ENCODE data around the gene TECPR2.
A peak's percentile ranks its signal among the peaks of the same experiment; 100 is the strongest.
"Not testable (repeated sequence)": the region's sequence is repeated elsewhere in the genome, so short reads cannot be mapped to it uniquely, and the experiment has no call there.

TECPR2 gene, protein sequence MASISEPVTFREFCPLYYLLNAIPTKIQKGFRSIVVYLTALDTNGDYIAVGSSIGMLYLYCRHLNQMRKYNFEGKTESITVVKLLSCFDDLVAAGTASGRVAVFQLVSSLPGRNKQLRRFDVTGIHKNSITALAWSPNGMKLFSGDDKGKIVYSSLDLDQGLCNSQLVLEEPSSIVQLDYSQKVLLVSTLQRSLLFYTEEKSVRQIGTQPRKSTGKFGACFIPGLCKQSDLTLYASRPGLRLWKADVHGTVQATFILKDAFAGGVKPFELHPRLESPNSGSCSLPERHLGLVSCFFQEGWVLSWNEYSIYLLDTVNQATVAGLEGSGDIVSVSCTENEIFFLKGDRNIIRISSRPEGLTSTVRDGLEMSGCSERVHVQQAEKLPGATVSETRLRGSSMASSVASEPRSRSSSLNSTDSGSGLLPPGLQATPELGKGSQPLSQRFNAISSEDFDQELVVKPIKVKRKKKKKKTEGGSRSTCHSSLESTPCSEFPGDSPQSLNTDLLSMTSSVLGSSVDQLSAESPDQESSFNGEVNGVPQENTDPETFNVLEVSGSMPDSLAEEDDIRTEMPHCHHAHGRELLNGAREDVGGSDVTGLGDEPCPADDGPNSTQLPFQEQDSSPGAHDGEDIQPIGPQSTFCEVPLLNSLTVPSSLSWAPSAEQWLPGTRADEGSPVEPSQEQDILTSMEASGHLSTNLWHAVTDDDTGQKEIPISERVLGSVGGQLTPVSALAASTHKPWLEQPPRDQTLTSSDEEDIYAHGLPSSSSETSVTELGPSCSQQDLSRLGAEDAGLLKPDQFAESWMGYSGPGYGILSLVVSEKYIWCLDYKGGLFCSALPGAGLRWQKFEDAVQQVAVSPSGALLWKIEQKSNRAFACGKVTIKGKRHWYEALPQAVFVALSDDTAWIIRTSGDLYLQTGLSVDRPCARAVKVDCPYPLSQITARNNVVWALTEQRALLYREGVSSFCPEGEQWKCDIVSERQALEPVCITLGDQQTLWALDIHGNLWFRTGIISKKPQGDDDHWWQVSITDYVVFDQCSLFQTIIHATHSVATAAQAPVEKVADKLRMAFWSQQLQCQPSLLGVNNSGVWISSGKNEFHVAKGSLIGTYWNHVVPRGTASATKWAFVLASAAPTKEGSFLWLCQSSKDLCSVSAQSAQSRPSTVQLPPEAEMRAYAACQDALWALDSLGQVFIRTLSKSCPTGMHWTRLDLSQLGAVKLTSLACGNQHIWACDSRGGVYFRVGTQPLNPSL (N-terminal part only)

DNA sequence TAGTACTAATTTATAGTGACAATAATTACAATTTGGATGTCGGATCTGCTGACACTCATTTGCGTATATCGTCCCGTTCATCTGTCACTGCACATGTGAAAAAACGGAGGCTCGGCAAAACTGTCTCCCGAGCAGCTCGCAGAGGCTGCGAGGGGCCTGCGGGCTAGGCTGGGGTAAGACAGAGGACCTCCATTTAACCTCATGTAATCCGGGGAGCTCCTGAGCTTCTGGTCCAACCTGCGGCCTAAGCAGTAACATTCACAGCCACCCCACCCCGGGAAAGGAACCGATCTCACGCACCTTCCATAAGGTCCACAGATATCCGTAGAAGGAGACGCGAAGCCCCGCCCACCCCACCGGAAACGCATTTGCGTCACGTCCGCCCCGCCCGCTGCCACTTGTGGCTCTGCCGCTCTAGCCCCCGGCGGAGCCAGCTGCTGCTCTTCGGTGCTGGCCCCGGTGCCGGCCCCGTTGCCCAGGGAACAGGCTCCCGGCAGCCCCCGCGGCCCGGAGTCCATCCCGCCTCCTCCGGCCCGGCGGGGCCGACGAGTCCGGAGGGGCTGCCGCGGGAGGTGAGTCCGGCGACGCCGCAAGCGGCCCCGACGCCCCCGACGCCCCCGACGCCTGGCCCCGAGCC is at the start of gene TECPR2, which contains the start of gene CINP:
Gene TECPR2, plus strand, starts transcription at position 397 of the 637 bp plus-strand sequence. CDS start 13,781 bp downstream, outside the sequence.
Gene CINP, minus strand, starts transcription at position 346 of the 637 bp plus-strand sequence. Its CDS starts 39 bp downstream, at position 307.
- DNase-seq (ENCODE audit: low read depth in 2 of 3, low spot score in 1 of 3): peak; percentile 94 to 97 (median 96)

DNA sequence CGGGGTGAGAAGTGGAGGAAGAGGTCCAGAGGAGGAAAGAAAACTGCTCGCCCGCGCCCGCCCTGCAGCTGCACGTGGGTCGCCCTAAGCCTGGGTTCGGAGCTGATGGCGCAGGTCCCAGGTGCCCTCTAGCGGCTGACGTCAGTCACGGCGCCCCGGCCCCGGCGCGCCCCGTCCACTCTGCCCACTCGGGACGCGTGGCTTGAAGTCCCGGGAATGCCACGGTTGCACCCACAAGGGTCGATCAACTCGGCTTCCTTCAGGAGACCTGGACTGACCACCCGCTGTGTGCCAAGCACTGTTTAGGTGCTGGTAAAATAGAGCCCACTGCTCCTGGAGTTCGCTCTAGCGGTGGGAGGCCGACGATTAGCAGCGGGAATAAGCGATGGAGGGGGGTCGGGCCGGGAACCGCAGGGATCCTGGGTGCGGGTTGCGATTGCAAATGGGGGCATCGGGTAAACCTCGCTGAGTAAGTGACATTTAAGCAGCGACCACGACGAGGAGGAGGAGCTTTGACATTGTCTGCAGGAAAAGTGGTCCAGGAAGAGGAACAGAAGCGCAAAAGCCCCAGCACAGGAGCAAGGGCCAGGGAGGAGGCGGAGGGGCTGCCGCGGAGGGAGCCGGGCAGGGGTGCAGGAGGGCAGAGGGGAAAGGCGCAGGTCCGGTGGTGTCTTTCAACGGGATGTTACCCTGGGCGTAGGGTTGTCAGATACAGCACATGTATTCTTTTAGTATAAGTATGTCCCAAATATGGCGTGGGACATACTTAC is 48.3 kb upstream of the TECPR2 start:
- DNase-seq (ENCODE audit: low read depth in 2 of 3, low spot score in 1 of 3): peak; percentile 70 to 76 (median 73)

DNA sequence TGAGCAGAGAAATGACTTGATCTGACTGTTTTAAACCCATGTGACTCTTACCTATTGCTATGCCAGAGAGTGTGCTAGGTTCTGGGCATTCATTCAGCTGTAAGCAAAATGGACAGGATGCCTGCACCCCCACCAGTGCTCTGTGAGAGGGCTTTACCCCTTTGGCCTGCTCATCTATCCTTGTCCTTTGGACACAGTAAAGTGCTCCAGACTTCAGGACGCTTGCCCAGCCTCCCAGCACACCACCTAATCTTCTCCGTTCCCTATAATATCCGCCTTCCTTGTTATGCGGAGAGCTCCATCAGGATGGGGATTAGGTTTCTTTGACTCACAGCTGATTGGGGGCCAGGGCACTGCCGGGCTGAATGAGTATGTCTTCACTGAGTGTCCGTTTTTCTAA is 47.6 kb upstream of the TECPR2 start:
- no peak for DNase-seq (ENCODE audit: low read depth in 2 of 3, low spot score in 1 of 3)

DNA sequence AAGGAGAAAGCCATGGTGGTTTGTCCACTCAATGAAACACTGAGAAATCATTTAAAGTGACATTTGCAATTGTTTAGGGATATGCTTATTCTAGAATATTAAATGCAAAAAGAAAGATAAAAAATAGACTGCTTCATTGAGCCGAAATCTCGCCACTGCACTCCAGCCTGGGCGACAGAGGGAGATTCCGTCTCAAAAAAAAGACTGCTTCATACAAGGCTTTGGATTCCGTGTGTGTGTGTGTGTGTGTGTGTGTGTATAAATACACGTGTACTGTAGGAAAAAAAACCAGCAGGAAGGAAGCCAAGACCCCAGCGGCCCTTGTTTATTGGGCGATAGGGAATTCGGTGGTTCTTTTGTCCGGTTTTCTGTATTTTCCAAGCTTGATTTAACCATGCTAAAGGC is 46.4 kb upstream of the TECPR2 start:
- DNase-seq (ENCODE audit: low read depth in 2 of 3, low spot score in 1 of 3): no peak

DNA sequence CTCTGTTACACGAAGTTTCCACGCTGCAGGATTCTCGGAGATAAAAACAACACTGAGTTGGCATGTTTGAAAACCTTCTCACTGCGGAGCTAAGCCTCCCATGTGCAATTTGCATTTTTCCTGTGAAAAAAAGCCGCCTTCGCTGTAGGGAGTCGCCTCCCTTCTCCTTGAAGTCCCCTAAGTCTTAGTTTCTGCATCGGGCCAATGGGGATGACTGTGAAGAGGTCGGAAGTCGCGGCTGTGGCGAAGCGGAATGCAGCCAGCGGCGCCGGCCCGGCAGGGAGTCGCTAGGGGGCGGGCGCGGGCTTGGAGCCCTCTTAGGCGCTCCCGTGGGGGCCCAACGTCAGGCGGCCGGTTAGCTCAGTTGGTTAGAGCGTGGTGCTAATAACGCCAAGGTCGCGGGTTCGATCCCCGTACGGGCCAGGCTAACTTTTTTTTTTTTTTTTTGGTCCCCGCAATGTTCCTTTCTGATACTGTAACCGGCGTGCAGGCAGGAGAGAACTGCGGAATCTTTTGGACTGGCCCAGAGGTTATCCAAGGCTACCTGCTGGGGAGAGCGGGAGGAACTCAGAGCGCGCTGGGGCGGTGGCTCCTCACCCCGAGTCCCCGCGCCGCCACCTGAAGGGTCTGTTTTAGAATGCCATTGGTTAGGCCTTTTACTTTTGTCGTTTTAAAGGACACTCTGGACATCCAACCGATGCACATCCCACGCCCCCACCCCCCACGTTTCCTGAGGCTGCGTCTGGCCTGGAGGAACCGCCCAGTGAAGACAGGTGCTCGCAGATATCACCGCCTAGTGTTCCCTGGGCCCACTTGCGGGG is 45.8 kb upstream of the TECPR2 start:
- DNase-seq (ENCODE audit: low read depth in 2 of 3, low spot score in 1 of 3): peak; percentile 91 to 99 (median 93)

DNA sequence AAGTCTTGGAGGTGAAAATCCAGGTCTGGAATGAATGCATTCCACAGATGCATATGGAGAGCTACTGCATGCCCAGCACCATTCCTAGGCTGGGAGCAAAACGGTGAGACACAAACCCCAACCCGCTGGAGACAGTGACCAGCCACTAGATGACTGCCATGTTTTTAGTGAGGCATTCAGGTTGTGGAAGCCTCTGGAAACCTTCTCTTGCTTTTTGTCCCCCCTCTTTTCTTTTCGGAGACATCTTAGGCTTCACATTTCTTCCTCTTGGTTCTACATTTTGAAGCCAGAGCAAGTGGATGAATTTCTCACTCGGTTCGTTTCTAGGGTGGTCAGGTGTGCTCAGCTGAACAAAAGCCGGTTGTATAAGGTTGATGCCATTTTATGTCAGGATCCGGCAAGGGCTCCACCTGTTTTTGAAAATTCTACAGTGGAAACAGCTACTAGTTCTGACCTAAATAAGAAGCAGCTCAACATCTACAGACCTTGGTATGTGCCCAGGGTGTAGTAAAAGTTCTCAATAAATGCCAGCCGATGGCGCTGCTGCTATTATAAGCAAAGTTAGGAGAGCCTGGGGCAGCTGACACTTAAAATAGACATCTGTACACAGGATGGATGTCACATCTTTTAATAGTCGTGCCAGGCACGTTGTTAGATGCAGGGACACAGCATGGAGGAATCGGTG is 45.0 kb upstream of the TECPR2 start:
- no peak for DNase-seq (ENCODE audit: low read depth in 2 of 3, low spot score in 1 of 3)

DNA sequence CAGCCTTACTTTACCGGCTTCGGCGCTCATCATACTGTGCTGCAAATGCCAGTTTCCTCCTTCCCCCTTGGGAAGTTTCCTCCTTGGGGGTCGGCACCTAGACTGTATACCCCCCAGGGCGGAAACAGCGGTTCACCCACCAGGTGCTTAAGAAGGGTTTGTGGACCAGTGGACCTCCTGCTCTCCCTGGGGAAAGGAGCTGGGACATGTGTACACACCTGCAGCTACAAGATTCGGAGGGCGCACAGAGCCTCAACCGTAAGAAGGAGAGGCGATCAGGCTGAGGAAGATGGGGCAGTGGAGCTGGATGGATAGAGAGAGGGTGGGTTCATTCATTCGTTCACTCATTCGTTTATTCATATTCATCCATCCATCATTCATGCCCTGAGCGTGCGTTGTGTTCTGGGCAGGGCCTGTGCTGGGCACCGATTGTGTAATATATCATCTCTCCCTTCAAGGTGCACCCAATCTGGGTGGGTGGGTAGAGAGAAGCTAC is 43.9 kb upstream of the TECPR2 start:
- no peak for DNase-seq (ENCODE audit: low read depth in 2 of 3, low spot score in 1 of 3)

DNA sequence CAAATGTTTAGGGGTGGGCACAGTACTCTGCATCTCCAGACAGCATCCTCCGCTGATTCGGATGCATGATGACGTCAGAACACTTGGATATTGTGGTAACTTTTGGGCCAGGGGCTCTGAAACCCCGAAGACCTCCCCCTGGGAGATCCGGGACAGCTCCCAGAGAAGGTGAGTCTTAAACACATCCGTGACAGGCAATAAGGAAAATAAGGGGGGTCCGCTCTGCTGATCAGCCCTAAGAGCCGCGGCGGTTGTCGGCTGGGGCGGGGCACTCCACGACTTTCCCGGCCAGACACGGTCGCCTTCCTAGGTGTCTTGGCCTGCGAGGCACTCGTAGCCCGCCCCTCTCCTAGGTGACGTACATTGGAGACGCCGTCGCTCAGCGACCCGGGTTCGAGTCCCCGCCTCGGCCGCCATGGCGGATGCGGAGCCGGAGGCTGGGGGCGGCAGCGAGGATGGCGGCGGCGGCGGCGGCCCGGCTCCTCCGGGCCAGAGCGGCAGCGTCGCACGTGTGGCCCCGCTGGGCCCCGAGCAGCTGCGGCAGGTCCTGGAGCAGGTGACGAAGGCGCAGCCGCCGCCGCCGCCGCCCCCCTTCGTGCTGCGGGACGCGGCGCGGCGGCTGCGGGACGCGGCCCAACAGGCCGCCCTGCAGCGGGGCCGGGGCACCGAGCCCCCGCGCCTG is 43.2 kb upstream of the TECPR2 start, which contains the start of gene ZNF839:
Gene ZNF839, plus strand, starts transcription at position 396 of the 682 bp plus-strand sequence. Its CDS starts 20 bp downstream, at position 416.
- peak; percentile 90 to 93 (median 91) for DNase-seq (ENCODE audit: low read depth in 2 of 3, low spot score in 1 of 3)

DNA sequence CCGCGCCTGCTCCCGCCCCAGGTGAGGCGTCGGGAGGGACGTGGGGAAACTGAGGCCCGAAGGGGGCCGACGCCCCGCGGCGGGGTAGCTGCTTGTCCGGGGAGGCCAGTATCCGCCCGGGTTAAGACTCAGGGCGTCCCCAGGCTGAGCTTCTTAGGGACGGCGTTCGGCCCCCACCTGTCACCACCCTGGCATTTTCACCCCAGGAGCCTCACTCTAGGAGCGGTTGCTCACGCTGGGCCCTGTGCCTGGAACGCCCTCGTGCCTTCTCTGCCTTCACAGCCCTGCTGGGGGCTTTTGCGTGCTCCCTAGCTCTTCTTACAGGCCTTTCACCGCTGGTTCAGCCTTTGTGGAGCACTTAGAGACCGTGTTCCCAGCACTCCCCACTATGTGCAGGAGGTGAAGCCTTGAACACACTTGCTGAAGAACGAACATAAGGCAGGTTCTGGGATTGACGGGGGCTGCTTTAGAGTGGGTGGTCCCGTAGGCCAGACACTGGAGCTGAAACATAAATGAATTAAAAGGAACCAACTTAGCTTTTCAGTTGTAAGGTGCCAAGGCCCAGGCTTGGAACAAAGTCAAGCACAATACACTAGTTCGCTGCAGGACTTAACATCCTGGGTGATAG is 42.6 kb upstream of the TECPR2 start:
- no peak for DNase-seq (ENCODE audit: low read depth in 2 of 3, low spot score in 1 of 3)

DNA sequence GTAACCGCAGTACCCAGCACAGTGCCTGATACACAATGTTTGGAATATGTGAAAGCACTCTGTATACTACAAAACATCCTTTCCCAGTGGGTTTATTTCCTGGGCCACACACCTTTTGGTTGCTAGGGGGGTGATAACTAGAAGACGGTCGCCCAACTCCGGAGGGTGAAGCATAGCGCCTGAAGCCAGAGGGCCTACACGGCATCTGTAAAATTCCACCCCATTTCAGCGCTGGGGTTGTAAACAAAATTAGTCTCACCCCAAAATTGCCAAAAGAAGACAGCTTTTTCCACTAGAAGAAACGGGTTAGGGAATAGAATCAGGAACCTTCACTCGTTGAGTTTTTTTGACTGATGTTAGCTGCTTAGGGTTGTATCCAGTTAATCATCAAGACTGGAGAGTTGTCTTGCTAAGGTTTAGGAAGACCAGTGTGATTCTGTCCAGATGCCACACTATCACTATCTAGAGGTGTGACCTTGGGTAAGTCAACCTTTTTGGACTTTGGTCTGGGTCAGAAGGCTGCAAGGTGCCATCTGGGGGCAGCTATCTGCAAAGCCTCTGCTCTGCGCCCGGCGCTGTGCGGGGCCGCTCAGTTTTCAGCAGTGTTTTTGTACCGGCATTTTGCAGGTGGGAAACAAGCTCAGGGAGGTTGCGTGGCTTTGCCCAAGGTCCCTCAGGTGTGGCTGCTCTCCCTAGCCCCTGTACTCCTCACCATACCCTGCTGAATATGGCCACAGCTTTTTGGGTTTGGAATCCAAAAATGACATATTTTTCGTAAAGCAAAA is 41.9 kb upstream of the TECPR2 start:
- no peak for DNase-seq (ENCODE audit: low read depth in 2 of 3, low spot score in 1 of 3)

DNA sequence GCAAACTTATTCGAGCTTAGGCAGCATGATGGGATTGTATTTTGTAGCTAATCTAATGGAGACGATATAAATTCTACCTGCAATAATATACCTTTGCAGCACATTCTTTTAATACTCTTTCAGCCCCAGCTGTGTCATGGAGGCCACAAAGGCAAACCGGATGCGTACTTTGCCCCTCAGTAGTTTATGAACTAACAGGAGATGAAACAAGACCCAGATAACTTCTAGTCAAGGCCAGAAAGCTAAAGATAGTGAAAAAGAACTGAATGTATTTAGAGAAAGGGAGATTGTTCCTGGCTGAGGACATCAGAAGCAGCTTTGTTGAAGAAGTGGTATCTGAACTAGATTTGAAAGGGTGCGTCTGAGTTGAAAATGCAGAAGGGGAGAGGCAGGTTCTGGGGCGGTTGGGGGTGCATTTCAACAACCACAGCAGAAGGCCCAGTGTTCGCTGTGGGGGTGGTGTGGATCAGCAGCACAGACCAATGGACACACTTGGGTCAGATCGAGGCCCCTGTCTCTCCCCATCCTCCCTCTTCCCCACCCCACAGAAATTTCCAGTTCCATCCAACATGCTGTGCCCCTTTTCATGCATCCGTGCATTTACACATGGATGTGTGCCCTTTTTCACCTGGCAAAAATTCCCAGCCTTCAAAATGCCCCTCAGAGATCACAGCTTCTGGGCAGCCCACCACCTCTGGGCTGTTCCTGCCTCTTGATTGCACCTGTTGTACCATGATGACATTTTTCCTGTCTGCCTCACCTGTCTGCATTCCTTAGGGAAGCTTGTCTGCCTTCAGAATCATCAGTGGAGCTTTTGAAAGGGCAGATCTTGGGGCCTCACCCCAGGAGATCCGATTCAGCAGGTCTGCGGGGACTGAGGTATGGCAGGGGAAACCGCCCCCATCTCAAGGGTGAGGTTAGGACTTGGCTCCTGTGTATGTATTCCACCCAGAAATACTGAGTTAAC is 41.0 kb upstream of the TECPR2 start:
- no peak for DNase-seq (ENCODE audit: low read depth in 2 of 3, low spot score in 1 of 3)

DNA sequence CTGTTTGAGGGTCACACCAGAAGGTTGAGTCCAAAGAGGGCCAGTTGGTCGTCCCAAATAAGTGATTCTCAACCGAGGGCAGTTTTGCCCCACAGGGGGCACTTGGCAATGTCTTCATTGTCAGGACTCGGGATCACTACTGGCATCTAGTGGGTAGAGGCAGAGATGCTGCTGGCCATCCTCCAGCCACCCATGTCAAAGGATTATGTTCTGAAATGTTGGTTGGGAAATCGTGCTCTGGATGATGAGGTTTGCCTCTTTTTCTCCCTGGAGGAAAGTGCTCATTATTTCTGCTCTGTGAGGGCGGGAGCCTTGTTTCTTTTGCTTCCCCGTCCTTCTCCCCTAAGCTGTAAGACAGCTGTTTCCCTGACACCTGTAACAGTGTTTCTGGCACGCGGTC is 39.6 kb upstream of the TECPR2 start:
- no peak for DNase-seq (ENCODE audit: low read depth in 2 of 3, low spot score in 1 of 3)

DNA sequence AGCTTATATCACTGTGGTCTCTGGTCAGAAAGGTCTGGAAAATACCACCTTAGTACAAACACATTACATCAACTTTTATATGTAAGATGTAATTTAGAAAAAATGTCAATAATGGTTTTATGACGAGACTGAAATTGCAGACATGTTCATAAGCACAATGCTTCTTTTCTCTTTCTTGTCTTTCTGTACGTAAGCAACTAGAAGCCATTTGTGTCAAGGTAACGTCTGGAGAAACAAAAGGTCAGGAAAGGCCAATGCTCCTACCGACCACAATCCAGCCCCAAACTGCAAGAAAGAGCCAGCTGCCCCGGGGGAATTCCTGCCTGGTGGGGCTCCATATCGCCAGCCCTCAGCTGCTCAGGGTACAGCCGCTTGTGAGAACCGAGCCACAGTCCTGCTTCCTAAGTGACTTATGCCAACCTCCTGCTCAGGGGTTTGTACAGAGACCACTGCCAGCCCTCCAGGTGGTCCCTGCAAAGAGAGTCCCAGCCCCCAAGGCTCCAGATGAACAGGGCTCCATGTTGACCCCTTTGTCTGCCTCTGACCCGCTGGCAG is 36.9 kb upstream of the TECPR2 start:
- DNase-seq (ENCODE audit: low read depth in 2 of 3, low spot score in 1 of 3): no peak

DNA sequence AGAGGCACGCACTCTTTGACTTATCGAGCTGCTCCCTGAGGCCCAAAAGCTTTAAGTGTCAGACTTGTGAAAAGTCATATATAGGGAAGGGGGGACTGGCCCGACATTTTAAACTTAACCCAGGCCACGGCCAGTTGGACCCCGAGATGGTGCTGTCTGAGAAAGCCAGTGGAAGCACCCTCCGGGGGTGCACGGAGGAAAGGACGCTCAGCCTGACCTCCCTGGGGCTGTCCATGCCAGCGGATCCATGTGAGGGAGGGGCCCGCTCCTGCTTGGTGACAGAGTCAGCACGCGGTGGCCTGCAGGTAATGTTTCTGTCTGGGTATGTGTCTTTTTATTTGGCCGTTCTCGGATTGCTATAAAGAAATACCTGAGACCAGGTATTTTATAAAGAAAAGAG is 36.2 kb upstream of the TECPR2 start:
- DNase-seq (ENCODE audit: low read depth in 2 of 3, low spot score in 1 of 3): no peak

DNA sequence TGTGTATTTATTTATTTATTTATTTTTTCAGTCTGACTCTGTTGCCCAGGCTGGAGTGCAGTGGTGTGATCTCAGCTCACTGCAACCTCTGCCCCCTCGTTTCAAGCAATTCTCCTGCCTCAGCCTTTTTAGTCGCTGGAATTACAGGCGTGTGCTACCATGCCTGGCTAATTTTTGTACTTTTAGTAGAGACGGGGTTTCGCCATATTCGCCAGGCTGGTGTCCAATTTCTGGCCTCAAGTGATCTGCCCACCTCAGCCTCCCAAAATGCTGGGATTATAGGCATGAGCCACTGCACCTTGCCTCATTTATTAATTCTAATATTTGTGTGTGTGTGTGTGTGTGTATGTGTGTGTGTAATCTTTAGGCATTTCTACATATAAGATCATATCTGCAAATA is 33.4 kb upstream of the TECPR2 start:
- not testable (repeated sequence) for DNase-seq (ENCODE audit: low read depth in 2 of 3, low spot score in 1 of 3)

Data from stimulated activated CD4-positive, alpha-beta T cell treated with anti-CD3 and anti-CD28 coated beads, Interleukin-12 subunit alpha, Interleukin-12 subunit beta, amount 100 ng/mL, for 48 hours (primary cell).